Activated CD8-positive, alpha-beta memory T cell treated with anti-CD3 and anti-CD28 coated beads for 48 hours (primary cell): ENCODE results near the gene CSMD2.
"Not testable (repeated sequence)": the region's sequence is repeated elsewhere in the genome, so short reads cannot be mapped to it uniquely, and the experiment has no call there.

Source experiments
- DNase-seq, 3 experiments: peaks; one replicate each; pipeline ENCODE4 v3.0.0-alpha.2; 2020; ENCODE audit warnings: low read depth in 2 of 3, low spot score in 2 of 3

The CSMD2 gene

DNA sequence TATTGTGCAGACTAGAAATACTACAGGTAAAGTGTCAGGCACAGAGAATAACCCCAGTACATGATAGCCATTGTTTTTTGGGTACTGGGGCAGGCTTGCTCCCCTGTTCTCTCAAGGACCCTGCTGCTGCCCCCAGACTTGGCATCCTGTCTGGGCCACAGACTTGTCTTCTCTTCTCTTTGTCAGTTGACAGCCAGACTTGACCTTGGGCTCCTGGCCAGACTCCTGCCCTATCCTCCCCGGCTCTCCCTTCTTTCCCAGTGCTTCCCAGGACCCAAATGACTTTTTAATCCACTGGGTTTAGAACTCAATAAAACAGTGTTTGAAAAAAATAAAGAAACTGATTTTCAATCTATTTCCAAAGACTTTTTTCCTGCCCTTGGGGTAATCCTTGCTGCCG, 649.4 kb downstream of the CSMD2 start:
- no peak for DNase-seq

DNA sequence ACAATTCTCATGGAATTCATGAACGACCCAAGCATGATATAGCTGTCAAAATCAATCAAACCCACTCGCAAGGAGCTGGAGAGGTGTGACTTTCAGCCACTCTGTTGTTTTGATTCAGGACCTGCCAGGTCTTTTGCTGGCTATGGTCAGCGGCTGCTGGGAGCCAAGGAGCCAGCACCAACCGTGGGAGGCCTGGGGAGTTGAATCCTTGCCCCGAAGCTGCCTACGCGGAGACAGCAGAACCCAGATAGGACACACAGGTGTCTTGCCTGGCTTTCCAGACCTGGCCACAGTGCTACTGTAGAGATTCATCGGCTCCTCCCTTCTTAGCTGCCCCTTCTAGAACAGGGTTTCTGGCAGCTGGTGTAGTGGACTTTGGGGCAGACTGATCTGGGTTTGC, 649.9 kb downstream of the CSMD2 start:
- DNase-seq = no peak

DNA sequence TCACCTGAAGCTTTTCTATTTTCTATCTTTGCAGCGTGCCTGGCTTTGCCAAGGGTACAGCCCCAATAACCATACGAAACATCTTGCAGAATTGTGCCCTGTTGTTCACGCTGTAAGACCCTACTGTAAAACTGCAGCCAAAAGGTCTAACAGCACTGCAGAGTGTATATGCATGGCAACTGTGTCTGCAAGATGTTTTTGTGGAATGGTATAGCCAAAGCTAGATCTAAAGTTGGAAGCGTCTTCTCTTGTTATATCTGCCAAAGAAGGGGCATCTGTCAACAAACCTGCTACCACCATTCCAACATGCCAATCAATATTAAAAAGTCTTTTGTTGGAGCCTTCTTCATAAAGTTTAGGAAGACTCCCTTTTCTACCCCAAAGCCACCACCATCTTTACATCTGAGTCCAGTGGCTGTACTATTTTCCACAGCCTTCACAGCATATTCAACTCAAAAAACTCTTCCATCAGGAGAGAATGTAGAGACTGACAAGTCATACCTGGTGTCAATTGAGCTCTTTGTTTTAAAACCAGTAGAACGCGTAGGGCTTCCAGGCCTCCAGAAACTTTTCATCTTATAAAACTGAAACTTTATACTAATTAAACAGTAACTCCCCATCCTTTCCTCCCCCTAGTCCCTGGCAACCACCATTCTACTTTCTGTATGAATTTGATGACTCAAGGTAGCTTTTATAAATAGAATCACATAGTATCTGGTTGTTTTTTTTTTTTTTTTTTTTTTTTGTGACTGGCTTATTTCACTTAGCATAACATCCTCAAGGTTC, 652.6 kb downstream of the CSMD2 start:
- no peak for DNase-seq

GRCh38 chr1:33509276-33509675, 655.8 kb downstream of the CSMD2 start:
- not testable (repeated sequence) for DNase-seq

GRCh38 chr1:33508151-33508550, 656.9 kb downstream of the CSMD2 start:
- no peak for DNase-seq

DNA sequence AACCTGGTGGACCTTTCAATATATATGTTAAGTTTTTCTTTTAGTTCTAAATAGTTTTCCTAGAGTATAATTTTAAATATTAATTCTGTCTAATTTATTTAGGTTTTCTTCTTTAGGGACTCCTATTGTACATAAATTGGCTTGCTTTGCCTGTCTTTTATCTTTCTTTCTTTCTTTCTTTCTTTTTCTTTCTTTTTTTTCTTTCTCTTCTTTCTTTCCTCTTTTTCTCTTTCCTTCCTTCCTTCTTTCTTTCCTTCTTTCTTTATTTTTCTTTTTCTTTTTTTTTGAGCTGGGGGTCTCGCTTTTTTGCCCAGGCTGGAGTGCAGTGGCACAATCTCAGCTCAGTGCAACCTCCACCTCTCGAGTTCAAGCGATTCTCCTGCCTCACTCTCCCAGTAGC, 657.4 kb downstream of the CSMD2 start:
- no peak for DNase-seq

DNA sequence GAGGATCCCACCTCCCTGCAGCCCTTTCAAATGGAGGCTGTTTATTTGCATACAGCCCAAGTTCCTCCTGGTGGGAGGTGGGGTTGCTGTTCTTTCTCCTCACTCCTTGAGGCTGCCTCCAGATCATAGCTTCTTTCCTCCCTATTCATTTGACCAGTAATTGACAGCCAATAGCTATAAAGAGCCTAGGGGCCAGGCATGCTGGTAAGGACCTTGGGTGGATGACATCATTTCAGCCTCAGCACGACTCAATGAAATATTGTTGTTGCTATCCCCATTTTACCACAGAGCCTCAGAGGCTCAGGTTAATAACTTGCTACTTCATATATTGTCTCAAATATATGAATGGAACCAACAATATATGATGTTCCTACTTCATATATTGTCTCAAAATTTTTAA, 661.5 kb downstream of the CSMD2 start:
- DNase-seq = no peak

DNA sequence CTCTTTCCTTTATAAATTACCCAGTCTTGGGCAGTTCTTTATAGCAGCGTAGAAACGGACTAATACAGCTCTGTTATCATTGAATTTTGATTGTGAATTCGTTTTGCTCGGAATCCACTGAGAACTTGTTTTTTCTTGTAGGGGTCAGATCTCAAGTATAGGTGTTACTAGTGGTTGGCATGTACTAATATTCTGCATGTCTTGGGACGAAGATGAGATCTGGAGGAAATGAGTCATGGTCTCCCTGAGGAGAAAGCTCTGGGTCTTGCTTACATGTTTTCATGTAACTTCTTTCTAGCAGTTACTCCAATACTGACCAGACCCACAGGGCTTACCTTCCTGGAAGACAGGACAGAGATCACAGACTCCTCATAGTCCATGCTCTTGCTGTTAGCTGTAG, 662.3 kb downstream of the CSMD2 start:
- DNase-seq = no peak

DNA sequence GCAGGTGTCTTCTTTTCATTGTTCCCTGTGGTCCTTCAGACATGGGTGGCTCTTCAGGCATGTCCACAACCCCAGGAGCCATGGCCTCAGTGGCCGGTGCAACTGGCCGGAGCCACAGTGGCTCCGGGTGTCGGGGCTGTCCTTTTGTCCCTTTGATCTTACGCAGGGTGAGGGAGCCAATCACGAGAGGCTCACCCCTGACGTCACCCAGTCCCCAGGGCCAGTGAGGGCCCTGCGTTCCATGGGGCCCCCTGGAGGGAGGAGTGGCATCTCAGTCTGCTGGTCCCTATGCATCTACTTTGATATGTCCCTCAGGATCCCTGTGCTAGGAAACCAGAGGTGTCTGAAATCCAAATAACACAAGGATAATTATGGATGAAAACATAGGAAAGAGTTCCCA, 663.3 kb downstream of the CSMD2 start:
- DNase-seq = no peak

DNA sequence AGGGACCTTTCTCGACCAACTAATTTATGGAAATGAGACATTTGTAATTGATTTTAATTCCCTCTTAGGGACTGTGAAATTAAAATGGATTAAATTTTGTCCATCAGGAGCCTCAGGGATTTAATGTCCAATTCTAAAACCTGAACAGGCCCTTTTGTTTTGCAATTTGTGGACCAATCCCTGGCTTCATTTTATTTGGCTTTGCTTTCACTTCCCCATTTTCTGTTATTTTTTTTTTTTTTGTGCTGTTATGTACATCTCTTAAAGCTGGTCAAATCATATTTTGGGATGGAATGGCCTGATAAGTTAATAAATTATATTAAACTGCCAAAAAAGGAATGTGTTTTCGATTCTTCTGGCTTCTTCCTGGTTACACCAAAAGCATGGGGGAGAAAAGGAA, 663.7 kb downstream of the CSMD2 start:
- no peak for DNase-seq

DNA sequence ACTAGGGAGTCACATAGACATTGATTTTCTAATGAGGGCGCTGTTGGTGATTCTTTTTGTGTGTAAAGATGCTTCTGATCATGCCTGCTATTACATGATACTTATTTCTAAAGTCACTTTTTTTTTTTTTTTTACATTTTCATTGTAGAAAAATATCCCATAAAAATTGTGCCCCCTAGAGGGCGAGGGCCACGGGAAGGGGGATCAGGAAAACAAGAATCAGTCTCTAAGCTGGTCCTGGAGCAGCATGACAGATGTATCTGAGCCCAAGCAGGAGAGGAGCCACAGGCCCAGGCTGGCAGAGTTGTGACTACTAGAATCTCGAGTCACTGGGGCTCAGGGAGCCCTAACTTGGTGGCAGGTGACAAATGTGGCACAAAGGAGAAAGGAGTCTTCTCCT, 664.5 kb downstream of the CSMD2 start:
- no peak for DNase-seq

DNA sequence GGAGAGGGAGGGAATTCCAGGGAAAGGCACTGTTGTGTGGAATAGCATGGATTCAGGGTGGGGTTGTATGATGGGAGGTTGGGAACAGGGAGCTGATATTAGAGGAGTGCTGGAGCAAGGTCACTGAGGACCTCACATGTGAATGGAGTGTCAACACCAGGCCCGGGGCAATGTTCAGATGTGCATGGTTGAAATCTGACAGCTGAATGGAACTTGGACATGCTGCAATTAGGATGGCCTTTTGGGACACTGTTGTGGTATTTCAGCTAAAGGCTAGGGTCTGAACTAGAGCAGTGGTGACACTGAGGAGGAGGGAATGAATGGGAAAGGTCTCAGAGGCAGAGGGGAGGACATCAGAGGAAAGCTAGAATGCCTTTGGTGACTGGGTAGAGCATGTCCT, 667.6 kb downstream of the CSMD2 start:
- DNase-seq = no peak

GRCh38 chr1:33494929-33495328, 670.1 kb downstream of the CSMD2 start:
- no peak for DNase-seq

DNA sequence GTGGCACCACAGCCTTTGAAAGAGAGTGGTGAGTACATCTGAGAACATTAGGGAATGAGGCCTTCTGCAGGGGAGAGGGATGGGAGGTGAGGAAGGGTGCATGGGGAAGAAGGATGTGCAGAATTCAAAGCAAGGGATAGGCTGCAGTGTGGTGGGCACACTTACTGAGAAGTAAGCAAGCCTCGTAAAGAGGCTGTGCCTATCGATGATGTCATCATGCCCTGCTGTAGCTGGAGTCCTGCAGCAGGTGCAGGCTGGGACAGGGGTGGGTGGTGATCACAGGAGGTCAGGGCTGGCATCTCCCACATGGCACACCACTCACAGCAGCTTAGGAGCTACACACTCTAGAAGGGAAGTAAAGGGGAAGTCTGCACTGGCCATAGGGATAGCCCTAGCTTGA, 676.4 kb downstream of the CSMD2 start:
- DNase-seq = no peak

DNA sequence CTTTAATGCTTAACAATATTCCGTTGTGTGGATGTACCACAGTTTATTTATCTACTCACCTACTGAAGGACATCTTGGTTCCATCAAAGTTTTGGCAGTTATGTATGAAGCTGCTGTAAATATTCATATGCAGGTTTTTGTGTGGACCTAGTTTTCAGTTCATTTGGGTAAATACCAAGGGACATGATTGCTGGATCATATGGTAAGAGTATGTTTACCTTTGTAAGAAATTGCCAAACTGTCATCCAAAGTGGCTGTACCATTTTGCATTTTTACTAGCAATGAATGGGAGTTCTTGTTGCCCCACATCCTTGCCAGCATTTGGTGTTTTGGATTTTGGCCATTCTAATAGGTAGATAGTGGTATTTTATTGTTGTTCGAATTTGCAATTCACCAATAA, 682.6 kb downstream of the CSMD2 start:
- DNase-seq = no peak

DNA sequence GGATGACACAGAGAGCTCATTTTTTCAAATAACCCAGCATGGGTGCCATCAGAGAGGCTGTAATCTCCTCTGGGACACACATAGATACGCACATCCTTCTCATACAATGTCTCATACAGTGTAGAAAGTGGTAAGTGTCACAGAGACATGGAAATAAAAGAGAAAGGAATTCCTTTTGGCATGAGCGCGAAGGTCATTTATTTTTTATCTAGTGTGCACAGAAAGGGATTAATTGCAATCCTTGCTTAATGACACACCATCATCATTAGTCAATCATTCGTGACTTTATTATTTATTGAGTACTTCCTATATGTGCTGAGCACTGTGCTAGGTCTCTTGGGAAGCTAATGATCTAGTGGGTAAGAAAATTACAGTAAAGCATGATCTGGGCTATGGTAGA, 687.6 kb downstream of the CSMD2 start:
- DNase-seq = no peak

DNA sequence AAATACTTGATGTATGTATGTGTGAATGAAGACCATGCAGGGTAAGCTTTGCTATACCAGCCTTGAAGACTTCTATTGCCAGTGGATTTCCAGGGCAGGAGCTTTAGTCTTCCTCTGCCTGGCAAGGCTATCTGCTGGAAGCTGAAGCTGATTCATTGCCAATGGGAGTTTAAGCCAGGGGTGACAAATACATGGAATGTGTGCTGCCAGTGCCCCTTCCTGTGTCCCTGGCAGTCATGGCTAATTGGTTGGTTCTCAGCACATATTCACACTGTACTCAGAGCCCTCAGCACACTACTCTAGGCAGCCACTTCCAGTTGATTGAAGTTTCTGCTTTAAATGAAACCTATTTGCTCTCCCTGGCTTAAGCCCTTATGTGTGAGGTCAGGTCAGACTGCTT, 691.1 kb downstream of the CSMD2 start:
- DNase-seq = no peak

DNA sequence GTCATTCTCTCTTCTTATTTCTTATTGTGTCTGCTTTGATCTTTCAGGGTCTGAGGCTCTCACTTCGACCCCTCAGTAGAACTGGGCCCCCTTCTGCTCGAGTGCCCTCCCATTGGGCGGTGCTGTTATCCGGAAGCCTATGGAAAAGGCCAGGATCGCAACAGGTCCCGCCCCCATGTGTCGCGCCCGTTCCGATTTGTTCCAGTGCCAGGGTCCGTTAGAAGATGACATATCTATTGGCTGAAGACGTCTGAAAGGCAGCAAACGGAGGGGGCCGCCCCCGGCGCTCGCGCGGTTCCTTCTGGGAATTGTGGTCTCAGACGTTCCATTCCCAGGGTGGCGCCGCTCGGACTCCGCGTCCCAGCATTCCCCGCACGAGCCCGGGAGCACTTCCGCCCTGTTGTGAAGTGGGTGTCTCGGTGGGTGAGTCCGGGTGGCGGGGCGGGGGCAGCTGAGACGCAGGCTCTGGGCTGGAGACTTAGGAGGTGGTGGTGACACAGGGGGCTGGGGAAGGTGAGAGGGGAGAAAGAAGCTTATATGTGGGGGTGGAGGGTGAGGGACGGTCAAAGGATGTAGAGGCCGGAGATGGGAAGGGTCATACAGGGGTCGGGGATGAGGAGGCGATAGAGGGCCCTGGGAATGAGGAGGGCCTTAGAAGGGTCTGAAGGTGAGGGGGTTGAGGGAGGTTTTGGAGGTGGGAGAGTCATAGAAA, 692.6 kb downstream of the CSMD2 start, which contains the start of gene ZSCAN20:
ZSCAN20 (plus strand) TSS at position 377 of the 712 bp plus-strand sequence. CDS start 6,644 bp downstream, outside the sequence.
- DNase-seq = peak; percentile 62 to 82 (median 75)

GRCh38 chr1:33471416-33471815, 693.6 kb downstream of the CSMD2 start:
- DNase-seq = no peak

DNA sequence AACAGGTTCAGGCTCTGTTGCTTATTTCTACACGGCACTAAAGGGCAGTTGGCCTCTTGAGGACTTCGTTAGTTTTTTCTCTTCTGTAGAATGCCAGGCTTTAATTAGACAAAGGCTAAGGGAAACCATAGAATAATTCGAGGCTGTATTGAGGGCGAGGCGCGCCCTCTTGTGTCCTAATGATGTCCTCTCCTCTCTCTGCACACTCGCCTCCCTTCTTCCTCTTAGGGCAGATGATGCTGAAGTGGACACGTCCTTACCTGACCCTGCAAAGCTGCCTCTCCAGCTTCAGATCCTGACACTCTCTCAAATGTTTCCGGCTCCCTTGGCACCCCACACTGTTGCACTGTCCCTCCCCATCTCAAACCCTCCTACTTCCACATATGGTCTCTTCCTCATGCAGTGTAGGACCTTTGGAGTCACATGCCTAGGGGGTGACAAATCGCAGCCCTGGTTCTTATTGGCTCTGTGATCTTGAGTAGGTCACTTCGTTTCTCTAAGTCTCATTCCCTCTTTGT, 694.5 kb downstream of the CSMD2 start:
- DNase-seq = peak in 2 of 3 experiments; percentile 13 to 16

DNA sequence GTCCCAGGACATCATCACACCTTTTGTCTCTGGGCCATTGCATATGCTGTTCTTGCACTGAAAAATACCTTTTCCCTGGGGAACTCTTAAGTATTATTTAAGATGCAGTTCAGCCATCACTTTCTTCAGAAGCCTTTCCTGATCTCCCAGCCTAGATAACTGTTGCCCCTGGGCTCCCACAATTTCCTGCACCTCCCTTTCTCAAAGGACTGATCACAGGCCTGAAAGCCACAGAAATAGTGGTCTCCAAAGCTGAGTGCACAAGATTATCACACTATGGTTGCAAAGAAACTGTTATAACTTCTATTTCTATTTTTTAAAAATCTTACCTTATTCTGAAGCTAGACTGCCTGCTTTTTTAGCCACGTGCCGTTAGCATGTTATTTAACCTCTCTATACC, 695.3 kb downstream of the CSMD2 start:
- DNase-seq = no peak

- no peak for DNase-seq
Observed at GRCh38 chr1:33468967-33469366, 696.1 kb downstream of the CSMD2 start.
